ENCODE data around the gene MEI4. TPM values are rescaled to one million over a fixed set of nuclear protein-coding genes. Genes with fewer than 3 reads are reported as not detected.

The MEI4 gene
- total RNA-seq, 4 donors from 2014 or later: 0.41 TPM; not detected in 3

GRCh38 chr6:77813090-77813489, 160.3 kb downstream of the MEI4 start:
- TF ChIP-seq POLR2A (IDR thresholded peaks at IDR 0.05) (no peak), CTCF (IDR thresholded peaks at IDR 0.05) (no peak)
- Histone ChIP-seq H3K27me3 (no peaks in the 10 kb centered on the region), H3K27ac (no peak overlapping the region), H3K9me3 (no peaks in the 10 kb centered on the region), H3K36me3 (no peaks in the 10 kb centered on the region), H3K4me1 (no peaks in the 10 kb centered on the region), H3K4me3 (no peak overlapping the region)
- no peak for DNase-seq
- intact Hi-C loops (cut with DNase I; ENCODE audit: low total_unique reads): no loop called here

GRCh38 chr6:77814119-77814518, 161.3 kb downstream of the MEI4 start:
- TF ChIP-seq POLR2A (IDR thresholded peaks at IDR 0.05): no peak
- no peak for TF ChIP-seq CTCF (IDR thresholded peaks at IDR 0.05)
- DNase-seq: no peak
- Histone ChIP-seq H3K36me3 (no peaks in the 10 kb centered on the region), H3K4me3 (no peak overlapping the region), H3K4me1 (no peaks in the 10 kb centered on the region), H3K9me3 (no peaks in the 10 kb centered on the region), H3K27me3 (no peaks in the 10 kb centered on the region), H3K27ac (no peak overlapping the region)
- intact Hi-C loops (cut with DNase I; ENCODE audit: low total_unique reads): no loop called here

- no peak for TF ChIP-seq POLR2A (IDR thresholded peaks at IDR 0.05)
- TF ChIP-seq CTCF (IDR thresholded peaks at IDR 0.05): no peak
- intact Hi-C loops (cut with DNase I; ENCODE audit: low total_unique reads): no loop called here
- no peak overlapping the region for H3K27ac ChIP-seq
Observed at GRCh38 chr6:77815531-77815930, 162.7 kb downstream of the MEI4 start.

GRCh38 chr6:77816766-77817270, 164.0 kb downstream of the MEI4 start:
- Histone ChIP-seq H3K4me1 (no peaks in the 10 kb centered on the region), H3K4me3 (no peak overlapping the region), H3K27ac (no peak overlapping the region), H3K36me3 (no peaks in the 10 kb centered on the region), H3K27me3 (no peaks in the 10 kb centered on the region), H3K9me3 (no peaks in the 10 kb centered on the region)
- intact Hi-C loops (cut with DNase I; ENCODE audit: low total_unique reads): no loop called here
- TF ChIP-seq POLR2A (IDR thresholded peaks at IDR 0.05) (no peak), CTCF (IDR thresholded peaks at IDR 0.05) (no peak)
- no peak for DNase-seq

More at GRCh38 chr6:77815531-77815930, 162.7 kb downstream of the MEI4 start:
- H3K36me3 ChIP-seq: no peaks in the 10 kb centered on the region
- H3K4me3 ChIP-seq: no peak overlapping the region
- no peak for DNase-seq
- no peaks in the 10 kb centered on the region for H3K9me3 ChIP-seq
- H3K4me1 ChIP-seq: no peaks in the 10 kb centered on the region
- H3K27me3 ChIP-seq: no peaks in the 10 kb centered on the region

GRCh38 chr6:77822265-77822664, 169.4 kb downstream of the MEI4 start:
- H3K4me1 ChIP-seq: no peaks in the 10 kb centered on the region
- H3K27ac ChIP-seq: no peak overlapping the region
- DNase-seq: no peak
- no peaks in the 10 kb centered on the region for H3K36me3 ChIP-seq
- H3K9me3 ChIP-seq: no peaks in the 10 kb centered on the region
- TF ChIP-seq POLR2A (IDR thresholded peaks at IDR 0.05) (no peak), CTCF (IDR thresholded peaks at IDR 0.05) (no peak)
- intact Hi-C loops (cut with DNase I; ENCODE audit: low total_unique reads): no loop called here
- no peak overlapping the region for H3K4me3 ChIP-seq
- no peaks in the 10 kb centered on the region for H3K27me3 ChIP-seq
